Measurements from ENCODE around the gene QRICH1.
"Not testable (repeated sequence)": the region's sequence is repeated elsewhere in the genome, so short reads cannot be mapped to it uniquely, and the experiment has no call there.

QRICH1 gene

GRCh38 chr3:49017229-49017970 lies 76.5 kb downstream of the QRICH1 start:
- no peak for DNase-seq (ENCODE audit: low read depth)

- DNase-seq (ENCODE audit: low read depth): no peak
These were observed 77.2 kb downstream of the QRICH1 start for GRCh38 chr3:49016414-49017228.

GRCh38 chr3:49015765-49016164 lies 78.1 kb downstream of the QRICH1 start:
- DNase-seq (ENCODE audit: low read depth): no peak

- DNase-seq (ENCODE audit: low read depth): no peak
These were observed 78.8 kb downstream of the QRICH1 start for GRCh38 chr3:49015072-49015471.

DNA sequence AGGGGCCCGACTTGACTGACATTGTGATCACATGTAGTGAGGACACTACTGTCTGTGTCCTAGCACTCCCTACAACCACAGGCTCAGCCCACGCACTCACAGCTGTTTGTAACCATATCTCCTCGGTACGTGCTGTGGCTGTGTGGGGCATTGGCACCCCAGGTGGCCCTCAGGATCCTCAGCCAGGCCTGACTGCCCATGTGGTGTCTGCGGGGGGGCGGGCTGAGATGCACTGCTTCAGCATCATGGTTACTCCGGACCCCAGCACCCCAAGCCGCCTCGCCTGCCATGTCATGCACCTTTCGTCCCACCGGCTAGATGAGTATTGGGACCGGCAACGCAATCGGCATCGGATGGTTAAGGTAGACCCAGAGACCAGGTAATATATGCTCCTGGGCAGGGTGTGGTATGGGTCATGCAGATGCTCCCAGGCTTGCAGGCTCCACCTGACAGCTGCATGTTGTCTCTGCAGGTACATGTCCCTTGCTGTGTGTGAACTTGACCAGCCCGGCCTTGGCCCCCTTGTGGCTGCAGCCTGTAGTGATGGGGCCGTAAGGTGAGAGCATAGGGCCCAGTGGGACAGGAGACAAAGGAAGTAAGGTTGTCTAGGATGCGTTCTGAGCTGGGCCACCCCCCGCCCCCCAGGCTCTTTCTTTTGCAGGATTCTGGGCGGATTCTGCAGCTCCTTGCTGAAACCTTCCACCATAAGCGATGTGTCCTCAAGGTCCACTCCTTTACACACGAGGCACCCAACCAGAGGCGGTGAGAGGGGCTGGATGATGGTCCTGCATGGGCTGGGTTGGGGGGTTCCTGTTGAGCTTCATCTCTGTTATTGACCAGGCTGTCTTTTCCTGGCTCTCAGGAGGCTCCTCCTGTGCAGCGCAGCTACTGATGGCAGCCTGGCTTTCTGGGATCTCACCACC lies 79.9 kb downstream of the QRICH1 start:
- DNase-seq (ENCODE audit: low read depth): no peak

- no peak for DNase-seq (ENCODE audit: low read depth)
These were observed 80.6 kb downstream of the QRICH1 start for GRCh38 chr3:49013113-49013737.

- DNase-seq (ENCODE audit: low read depth): no peak
These were observed 81.3 kb downstream of the QRICH1 start for GRCh38 chr3:49012441-49013017.

- DNase-seq (ENCODE audit: low read depth): no peak
These were observed 84.5 kb downstream of the QRICH1 start for GRCh38 chr3:49009396-49009795.

DNA sequence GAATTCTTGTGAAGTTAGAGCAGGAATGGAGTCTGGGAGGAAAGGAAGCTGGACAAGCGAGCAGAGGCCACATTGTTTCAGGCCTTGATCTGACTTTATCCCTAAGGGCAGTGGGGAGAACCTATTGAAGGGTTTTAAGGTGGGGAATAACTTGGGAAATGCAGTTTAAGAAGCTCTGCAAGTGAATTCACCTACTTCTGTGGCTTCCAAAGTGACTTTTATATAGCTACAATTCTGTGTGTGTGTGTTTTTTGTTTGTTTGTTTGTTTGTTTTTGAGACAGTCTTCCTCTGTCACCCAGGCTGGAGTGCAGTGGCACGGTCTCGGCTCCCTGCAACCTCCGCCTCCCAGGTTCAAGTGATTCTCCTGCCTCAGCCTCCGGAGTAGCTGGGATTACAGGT lies 85.2 kb downstream of the QRICH1 start:
- DNase-seq (ENCODE audit: low read depth): not testable (repeated sequence)

DNA sequence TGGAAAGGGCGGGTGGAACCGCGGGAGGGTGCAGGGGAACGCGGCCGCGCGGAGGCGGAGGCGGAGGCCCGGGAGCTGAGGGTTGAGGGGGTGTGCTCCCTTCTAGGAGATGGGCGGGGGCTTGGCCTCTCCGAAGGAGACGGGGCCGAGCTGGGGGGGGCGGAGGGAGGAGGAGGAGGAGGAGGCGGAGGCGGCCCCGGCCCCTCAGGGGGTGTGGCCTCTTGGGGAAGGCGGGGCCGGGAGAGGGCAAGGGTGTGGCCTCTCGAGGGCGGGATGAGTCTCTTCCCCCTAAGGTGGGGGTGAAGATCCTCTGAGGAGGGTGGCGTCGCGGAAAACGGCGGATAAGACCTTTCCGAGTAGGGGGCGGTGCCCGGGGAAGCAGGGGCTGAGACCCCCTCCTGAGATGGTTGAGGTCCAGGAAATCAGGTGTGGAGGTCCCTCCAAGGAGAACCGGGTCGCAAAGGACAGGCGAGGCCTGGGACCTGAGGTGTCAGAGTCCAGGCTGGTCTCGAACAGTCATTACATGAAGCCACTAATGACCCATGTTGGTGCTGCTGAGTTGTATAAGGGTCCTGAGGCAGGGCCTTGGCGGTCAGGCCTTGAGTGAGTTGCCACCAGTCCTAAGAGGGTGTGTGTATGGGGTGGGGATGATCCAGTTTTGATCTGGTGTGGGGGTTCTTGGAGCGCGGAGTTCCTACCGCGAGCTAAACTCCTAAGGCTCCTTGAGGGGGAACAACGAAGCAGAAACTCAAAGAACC lies 85.9 kb downstream of the QRICH1 start:
- no peak for DNase-seq (ENCODE audit: low read depth)

DNA sequence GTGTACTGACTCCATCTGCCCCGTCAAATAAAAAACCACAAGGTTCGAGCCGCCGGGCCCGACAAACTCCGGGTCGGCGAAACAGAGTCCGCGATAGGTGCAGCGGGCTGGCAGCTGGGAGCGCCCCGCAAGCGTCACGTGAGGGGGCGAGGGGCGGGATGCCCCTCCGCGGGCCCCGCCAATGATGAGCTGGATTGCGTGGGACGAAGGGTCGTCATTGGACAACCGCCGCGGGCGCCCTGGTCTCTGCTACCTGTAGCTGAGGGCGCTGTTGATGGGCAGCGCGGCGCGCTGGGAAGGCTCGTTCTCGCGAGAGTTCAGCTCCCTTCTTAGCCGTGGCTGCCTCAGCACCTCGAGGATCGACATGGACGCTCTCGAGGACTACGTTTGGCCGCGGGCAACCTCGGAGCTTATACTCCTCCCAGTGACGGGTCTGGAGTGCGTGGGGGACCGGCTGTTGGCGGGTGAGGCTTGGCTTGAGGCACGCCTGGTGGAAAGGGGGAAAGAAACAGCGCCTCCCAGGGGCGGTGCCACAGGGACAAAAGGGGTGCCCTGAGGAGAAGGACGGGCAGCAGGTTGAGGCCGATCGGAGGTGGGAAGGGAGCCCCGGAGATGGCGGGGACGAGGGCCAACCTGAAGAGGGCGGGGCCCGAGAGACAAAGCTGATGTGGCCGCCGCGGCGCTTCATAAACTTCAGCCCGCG lies 86.7 kb downstream of the QRICH1 start, which contains the start of gene WDR6:
Gene WDR6 (plus strand): TSS at position 324 of the 703 bp plus-strand sequence. CDS start 41 bp downstream, at position 365.
- peak; percentile 97 for DNase-seq (ENCODE audit: low read depth)

DNA sequence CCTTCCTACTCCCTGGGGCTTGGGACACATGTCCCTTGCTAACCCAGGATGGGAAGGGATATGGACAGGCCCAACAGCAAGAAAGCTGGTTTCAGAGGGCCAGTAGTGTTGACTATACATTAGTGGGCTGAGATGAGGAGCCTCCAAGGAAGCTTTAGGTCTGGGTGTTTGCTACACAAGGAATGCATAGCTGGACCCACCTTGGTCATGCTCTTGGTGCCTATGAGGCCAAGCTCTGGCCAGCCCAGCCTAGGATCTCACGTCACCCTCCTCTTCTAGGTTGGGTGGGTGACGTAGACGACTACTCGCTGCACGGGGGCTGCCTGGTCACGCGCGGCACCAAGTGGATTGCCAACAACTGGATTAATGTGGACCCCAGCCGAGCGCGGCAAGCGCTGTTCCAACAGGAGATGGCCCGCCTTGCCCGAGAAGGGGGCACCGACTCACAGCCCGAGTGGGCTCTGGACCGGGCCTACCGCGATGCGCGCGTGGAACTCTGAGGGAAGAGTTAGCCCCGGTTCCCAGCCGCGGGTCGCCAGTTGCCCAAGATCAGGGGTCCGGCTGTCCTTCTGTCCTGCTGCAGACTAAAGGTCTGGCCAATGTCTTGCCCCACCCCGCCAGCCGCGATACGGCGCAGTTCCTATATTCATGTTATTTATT lies 87.3 kb downstream of the QRICH1 start:
- DNase-seq (ENCODE audit: low read depth): no peak

DNA sequence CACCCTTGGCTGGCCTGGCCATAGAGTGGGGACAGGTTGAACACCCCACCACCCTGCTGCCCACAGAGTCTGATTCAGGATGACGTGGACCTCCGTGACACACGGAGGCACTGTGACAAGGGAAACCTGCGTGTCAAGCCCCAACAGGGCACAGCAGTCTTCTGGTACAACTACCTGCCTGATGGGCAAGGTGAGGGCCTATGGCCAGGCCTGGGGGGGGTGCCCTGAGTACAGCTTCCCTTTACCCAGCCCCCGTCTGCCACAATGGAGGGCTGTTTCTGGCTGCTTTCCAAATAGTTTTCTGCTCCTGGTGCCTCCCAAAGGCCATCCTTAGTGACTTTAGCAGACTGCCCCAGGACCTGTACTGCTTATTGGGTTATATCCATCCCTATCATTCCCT lies 87.9 kb downstream of the QRICH1 start:
- DNase-seq (ENCODE audit: low read depth): no peak

- no peak for DNase-seq (ENCODE audit: low read depth)
These were observed 88.6 kb downstream of the QRICH1 start for GRCh38 chr3:49005303-49005680.

- DNase-seq (ENCODE audit: low read depth): no peak
These were observed 89.2 kb downstream of the QRICH1 start for GRCh38 chr3:49004352-49005302.

DNA sequence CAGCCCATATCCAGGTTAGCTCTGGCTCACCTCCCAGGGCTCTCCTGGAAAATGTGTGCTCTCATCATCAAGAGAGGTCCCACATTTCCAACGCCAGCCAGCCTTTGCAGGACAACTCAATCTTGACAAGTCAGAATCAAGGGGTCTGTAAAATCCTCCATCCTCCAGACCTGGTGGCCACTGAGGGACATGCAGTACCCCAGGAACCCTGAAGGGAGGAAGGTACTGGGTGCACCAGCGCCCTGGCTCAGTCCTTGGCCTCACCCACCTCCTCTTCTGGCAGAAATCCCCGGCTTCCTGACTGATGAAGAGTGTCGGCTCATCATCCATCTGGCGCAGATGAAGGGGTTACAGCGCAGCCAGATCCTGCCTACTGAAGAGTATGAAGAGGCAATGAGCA lies 92.7 kb downstream of the QRICH1 start:
- DNase-seq (ENCODE audit: low read depth): no peak

DNA sequence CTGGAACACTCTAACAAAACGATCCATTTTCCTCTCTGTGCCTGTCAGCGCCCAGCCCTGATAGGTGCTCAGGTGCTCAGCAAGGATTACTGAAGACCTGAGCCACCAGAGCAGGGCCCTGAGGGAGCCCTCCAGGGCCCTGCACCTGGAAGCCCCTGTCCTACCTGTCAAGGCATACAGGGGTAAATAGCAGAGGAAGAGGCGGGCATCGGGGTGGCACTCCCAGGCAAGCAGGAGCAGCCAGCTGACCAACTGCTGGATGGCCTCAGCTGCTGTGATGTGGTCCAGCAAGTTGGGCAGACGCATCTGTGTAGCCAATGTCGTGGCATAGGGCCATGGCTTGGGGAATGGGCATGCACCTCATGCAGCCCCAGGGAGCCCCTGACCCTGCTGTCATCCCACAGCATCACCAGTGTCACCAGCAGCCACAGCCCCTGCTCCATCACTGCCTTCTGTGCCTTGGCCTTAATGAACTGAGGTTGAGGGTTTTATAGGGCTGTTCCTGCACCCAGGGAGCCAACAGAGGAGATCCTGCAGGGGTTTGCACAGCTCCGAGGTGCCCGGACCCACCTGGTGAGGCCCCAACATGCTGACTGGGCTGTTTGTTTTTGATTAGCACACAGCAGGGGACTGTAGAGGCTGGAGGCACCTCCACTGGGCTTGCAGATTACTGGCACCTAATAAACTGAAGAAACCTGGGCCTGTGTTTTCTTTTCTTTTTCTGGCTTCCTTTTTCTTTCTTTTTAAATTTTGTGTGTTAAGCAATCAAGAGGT lies 94.6 kb downstream of the QRICH1 start:
- DNase-seq (ENCODE audit: low read depth): no peak

Measured in HS-27A (cell line).